Measurements from ENCODE around the gene CALD1.

CALD1 gene, protein sequence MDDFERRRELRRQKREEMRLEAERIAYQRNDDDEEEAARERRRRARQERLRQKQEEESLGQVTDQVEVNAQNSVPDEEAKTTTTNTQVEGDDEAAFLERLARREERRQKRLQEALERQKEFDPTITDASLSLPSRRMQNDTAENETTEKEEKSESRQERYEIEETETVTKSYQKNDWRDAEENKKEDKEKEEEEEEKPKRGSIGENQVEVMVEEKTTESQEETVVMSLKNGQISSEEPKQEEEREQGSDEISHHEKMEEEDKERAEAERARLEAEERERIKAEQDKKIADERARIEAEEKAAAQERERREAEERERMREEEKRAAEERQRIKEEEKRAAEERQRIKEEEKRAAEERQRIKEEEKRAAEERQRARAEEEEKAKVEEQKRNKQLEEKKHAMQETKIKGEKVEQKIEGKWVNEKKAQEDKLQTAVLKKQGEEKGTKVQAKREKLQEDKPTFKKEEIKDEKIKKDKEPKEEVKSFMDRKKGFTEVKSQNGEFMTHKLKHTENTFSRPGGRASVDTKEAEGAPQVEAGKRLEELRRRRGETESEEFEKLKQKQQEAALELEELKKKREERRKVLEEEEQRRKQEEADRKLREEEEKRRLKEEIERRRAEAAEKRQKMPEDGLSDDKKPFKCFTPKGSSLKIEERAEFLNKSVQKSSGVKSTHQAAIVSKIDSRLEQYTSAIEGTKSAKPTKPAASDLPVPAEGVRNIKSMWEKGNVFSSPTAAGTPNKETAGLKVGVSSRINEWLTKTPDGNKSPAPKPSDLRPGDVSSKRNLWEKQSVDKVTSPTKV

DNA sequence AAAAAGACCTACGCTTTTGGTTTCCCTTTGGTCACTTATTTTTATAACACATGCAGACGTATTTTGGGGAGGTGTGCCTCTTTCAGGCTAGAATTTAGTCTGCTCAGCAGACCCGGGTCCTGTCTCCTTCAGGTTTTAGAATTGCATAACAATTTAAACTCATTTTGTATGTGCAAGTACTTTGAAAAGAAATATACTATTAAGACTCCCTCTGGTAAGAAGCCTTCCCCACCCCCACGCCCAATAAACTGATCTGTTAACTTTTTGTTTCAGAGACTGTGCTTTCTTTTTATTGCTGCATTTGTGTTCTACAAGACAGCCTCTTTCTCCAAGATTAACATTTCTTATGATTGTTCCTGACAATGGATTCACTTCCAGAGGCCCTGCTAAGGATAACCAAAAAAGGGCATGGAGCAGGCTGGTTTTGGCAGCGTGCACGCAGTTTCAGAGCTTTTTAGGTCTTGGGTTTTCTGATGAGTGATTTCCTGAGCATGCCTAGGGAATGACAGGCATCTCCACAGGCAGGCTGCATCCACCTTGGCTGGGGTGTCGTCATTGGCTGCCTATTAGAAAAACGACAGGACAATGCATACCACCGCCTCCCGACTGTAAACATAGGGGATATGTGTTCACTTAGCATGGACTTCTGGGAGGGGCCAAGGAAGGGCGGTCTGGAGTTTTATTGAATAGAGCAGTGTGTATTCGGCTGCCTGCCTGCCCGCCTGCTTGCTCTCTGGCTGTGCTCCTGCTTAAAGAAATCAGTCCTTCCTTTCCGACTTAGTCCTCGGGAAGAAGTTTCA, at the start of gene CALD1:
Gene CALD1, plus strand, starts transcription at position 694 of the 800 bp plus-strand sequence. CDS start 88,100 bp downstream, outside the sequence.
- DNase-seq (ENCODE audit: low spot score) = peak; percentile 36

- no peak for DNase-seq (ENCODE audit: low spot score)
Measured at GRCh38 chr7:134729895-134730294, 49.5 kb upstream of the CALD1 start.

GRCh38 chr7:134730411-134730829, 49.0 kb upstream of the CALD1 start:
- no peak for DNase-seq (ENCODE audit: low spot score)

GRCh38 chr7:134731616-134732015, 47.8 kb upstream of the CALD1 start:
- no peak for DNase-seq (ENCODE audit: low spot score)

GRCh38 chr7:134732728-134733127, 46.7 kb upstream of the CALD1 start:
- no peak for DNase-seq (ENCODE audit: low spot score)

DNA sequence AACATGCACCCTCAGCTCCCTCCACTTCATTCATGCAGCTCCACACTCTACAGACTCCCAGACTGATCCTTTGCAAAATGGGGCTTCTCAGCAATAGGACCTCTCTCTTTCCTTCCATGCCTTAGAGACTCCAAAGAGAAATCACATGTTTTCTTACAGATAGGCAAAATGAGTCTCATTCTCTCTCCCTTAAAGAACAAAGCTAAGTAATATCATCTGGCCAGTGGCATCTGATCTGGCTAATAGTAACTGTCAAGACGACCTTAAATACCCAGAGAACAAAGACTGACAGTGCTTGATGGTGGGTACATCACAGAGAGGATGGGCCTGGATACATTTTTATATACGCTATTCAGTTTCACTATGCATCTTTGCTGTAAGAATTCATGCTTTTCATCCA, 43.1 kb upstream of the CALD1 start:
- no peak for DNase-seq (ENCODE audit: low spot score)

- DNase-seq (ENCODE audit: low spot score) = no peak
Measured at GRCh38 chr7:134737566-134738345, 41.7 kb upstream of the CALD1 start.

- no peak for DNase-seq (ENCODE audit: low spot score)
Measured at GRCh38 chr7:134739362-134739761, 40.1 kb upstream of the CALD1 start.

DNA sequence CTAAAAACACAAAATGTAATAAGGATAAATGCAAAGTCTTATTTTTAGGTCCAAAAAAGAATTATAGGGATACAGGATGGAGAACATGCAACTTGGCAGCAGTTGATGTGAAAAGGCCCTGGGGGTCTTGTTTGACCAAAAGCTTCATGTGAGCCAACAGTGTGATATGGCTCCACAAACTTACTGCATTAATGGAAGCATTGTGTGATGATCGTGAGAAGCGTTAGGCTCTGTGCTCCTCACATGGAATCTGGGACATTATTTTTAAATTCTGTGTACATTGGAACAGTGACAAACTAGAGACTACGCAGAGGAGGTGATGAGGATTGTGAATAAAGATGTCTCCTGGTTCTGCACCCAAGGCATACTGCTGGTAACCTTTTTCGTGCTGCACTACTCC, 39.1 kb upstream of the CALD1 start:
- no peak for DNase-seq (ENCODE audit: low spot score)

DNA sequence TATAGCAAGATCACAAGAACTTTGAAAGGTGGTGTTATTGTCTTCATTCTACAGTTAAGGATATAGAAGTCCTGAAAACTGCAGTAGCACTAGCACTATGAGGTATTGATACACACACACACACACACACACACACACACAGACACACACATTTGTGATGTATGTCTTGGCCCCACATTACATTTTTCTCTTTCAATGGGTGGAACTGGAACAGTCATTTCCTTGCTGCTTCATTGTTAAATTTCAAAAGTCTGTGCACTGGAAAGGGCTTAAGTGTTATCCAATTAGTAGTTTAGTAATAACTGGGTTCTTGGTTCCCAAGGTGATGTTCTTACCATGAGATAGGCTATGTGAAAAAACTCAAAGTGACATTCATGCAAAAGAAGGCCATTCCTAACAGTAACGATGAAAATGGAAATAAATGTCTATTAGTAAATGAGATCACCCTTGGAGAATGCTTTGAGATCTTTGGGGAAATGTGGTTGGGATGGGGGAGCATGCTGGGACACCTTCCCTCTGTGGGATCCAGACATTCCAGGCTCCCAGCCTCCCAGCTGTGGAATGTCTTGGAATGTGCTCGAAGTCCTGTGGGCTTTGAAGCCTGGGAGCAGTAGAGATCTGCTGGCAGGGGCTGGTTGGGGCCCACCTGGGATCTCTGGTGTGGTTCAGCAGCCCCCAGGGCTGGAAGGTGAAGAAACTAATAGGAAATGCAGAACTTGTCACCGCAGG, 37.4 kb upstream of the CALD1 start:
- no peak for DNase-seq (ENCODE audit: low spot score)

DNA sequence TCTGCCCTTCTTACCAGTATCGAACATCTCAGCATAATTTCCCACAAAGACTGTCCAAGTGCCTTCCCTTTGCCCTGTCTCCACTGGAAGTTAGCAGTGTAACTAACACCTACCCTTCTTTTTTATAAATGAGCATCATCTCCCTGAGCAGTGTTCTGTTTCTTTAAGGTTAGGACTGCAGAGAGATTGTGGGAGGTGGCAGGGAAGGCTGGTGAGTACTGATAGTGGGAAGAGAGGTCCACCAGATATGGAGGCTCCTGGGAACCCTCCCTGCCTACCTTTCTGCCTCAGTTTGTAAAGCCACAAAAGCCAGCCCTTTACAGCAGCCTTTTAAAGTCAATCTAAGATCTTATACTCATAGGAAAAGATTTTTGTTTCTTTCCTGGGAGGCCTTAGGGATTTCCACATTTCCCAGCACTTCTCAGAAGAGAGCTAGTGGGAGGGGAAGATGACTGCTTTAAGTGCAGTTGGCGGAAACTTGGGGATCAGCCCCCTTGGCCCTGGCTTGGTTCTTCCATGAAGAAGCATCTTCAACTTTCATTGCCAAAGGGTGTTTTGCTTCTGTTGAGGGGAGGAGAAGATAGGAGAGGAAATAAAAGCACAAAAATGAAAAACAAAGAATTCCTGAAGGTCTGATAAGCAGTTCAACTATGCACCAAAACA, 36.6 kb upstream of the CALD1 start:
- DNase-seq (ENCODE audit: low spot score) = no peak

- no peak for DNase-seq (ENCODE audit: low spot score)
Measured at GRCh38 chr7:134744569-134744968, 34.9 kb upstream of the CALD1 start.

DNA sequence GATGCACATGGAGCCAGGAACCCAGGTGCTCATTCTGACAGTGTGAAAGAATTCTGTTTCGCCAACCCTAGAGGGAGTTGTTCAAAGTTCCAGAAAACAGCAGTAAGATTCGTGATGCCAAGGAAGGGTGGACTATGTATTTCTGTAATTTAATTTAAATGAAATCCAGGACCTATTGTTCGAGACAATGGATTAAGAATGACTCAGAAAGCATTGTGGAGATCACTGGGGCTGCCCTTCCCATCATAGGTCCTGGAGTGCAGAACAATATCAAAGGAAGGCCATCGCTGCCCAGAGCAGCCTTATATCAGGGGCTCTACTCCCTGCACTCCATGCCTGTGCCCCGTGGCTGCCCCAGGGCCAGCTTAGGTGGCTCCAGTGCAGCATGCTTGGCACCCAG, 32.1 kb upstream of the CALD1 start:
- no peak for DNase-seq (ENCODE audit: low spot score)

- peak; percentile 20 for DNase-seq (ENCODE audit: low spot score)
Measured at GRCh38 chr7:134750083-134751062, 29.1 kb upstream of the CALD1 start.

DNA sequence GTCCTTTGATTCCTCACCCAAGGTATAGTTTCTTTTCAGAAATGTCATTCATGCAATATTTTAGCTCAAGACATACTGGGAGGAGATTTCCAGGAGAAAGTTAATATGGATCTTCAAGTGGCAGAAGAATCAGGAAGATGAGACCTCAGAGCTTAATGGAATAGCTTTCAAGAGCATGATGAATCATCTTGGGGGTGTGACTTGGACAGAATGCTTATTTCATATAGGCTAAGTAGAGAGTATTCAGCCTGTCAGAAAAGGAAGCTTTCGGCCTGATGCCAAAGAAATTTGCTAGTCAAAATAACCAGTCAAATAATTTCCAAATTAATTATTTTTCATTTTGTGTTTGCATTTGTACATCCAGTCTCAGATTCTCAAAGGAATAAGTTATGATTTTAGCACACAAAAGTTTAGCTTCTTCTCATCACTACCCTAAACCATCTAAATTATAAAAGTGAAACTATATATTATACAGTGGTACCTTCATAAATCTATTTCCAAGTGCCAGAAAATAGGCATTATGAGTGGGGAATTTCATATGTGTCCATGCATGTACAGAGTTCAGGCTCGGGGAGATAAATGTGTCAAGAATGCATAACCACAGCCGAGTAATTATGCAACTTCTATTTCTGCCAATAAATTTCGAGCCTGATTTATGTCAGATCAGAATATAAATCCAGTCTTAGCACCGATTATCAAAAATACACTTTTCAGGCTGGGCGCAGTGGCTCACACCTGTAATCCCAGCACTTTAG, 27.3 kb upstream of the CALD1 start:
- DNase-seq (ENCODE audit: low spot score) = no peak

GRCh38 chr7:134755422-134756022, 23.9 kb upstream of the CALD1 start:
- no peak for DNase-seq (ENCODE audit: low spot score)

GRCh38 chr7:134757938-134758337, 21.5 kb upstream of the CALD1 start:
- DNase-seq (ENCODE audit: low spot score) = no peak

DNA sequence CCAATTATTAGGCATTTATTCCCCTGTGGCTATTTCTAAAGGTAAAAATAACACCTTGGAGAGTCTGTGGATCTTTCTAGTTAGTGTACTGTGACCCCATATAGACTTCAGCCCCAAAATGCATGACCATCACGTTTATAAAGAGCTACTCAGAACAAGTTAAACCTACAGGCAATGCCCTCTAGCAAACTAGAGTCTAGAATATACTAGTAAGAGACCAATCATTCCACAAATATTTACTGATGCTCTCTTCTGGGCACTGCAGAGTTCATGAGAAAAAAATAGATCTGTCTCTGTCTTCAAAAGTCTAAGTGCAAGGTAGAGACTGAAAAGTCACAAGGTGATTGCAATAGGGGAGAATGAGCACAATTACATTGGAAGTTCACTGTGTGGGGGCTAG, 20.5 kb upstream of the CALD1 start:
- no peak for DNase-seq (ENCODE audit: low spot score)

Measured in putamen (tissue), 1 donor.